NCI-H187 treated with DMSO at 0.1 percent for 48 hours (cell line): Measurements from ENCODE around the gene SEMA6A.
"Not testable (repeated sequence)": the region's sequence is repeated elsewhere in the genome, so short reads cannot be mapped to it uniquely, and the experiment has no call there.

ENCODE experiments used
- DNase-seq: peaks from one replicate; lab custom pipeline; 2025; lab: John Stamatoyannopoulos, UW

Gene SEMA6A

DNA sequence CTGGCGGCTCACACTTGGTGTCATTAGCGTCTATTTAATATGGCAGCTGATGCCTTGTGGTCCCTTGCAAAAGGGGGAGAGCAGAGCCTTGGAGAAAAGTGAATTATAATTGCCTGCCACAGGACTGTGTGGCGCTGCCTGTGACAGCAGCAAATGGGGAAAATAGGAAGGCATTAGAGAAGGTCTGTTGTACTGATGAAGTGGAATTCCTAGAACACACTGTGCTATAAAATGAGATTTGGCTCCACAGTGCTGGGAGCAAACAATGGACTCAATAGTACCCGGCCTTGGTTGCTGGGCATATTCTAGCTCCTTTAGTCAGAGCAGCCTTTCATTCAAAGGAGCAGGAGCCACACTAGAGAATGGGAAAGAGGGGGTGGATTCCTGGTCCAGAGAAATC, 21.3 kb downstream of the SEMA6A start:
- no peak for DNase-seq

GRCh38 chr5:116550082-116550481, 24.5 kb downstream of the SEMA6A start:
- no peak for DNase-seq

- no peak for DNase-seq
These were observed 27.9 kb downstream of the SEMA6A start for GRCh38 chr5:116546743-116547124.

- no peak for DNase-seq
These were observed 28.4 kb downstream of the SEMA6A start for GRCh38 chr5:116546033-116546742.

- DNase-seq: not testable (repeated sequence)
These were observed 29.2 kb downstream of the SEMA6A start for GRCh38 chr5:116545465-116545864.

- DNase-seq: no peak
These were observed 29.9 kb downstream of the SEMA6A start for GRCh38 chr5:116544531-116545241.

DNA sequence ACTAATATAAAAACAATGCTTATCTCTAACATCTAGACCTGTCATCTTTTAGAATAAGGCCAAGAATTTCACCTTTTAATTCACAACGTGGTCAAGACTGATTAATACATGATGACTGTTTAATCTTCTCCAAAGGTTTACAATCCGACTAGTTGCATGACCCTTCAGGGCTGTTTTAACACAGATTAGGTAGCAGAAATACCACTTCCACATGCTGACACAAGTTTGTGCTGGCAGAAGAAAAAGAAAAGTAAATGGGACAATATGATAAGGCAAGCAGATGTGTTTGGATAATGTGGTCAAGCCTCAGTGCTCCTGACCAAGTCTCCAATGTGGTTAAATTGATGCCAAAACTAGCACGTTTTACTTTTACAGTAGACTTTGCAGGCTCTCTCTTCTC, 31.1 kb downstream of the SEMA6A start:
- no peak for DNase-seq

- no peak for DNase-seq
These were observed 32.0 kb downstream of the SEMA6A start for GRCh38 chr5:116542619-116543018.

- no peak for DNase-seq
These were observed 35.4 kb downstream of the SEMA6A start for GRCh38 chr5:116539222-116539621.

GRCh38 chr5:116536316-116537083, 38.1 kb downstream of the SEMA6A start:
- DNase-seq: no peak

GRCh38 chr5:116534964-116535651, 39.5 kb downstream of the SEMA6A start:
- no peak for DNase-seq

GRCh38 chr5:116532762-116533525, 41.7 kb downstream of the SEMA6A start:
- DNase-seq: no peak

- DNase-seq: no peak
These were observed 43.0 kb downstream of the SEMA6A start for GRCh38 chr5:116531635-116532034.

GRCh38 chr5:116531117-116531516, 43.5 kb downstream of the SEMA6A start:
- DNase-seq: no peak

GRCh38 chr5:116530276-116530675, 44.3 kb downstream of the SEMA6A start:
- DNase-seq: no peak

GRCh38 chr5:116529615-116530014, 45.0 kb downstream of the SEMA6A start:
- no peak for DNase-seq

DNA sequence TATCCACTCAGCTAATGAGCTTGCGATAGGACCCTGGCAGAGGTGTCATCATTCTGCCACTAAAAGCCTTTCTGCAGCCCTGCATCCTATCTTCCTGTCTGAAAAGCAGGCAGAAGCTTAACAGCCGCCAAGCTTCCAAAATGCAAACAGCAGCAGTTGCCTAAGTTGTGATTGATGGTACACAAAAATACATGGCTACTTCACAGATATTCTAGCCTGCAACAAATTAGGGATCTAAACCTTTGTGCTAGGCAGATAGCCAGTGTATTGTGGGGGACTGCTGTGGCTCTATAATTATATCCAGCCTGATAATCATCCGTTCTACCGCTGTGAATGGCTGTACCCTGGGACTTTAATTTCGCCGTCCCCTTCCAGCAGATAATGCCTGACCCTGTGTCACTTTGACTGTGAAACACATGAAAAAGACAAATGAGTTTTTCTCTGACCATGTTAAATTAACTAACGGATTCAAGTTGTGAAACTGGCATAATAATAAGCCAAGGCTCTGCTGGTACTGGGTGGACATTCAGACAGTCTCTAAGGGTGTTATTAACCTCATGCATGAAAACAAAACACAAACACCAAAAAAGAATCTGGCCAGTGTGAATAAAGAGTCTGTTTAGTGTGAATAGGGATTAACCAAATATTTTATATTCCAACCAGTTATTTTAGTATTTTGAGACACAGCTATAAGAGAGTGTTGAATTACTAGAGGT, 45.9 kb downstream of the SEMA6A start:
- DNase-seq: no peak

DNA sequence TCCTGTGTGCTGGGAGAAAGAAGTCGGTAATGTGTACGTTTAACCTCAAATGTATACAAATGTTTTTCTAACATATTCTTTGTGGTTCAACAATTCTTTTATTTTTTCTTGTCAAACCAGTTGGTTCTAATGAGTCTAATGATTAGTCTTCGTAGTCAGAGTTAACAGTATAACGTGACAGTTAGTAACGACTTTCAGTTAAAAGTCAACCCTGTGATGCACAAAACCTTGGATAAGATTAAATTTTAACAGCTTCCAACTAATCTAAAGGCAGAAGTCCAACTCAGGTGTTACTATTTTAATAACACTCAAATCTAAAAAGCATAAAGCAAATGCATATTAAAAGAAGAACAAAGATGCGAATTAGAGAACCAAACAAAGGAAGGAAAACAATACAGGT, 47.0 kb downstream of the SEMA6A start:
- no peak for DNase-seq

DNA sequence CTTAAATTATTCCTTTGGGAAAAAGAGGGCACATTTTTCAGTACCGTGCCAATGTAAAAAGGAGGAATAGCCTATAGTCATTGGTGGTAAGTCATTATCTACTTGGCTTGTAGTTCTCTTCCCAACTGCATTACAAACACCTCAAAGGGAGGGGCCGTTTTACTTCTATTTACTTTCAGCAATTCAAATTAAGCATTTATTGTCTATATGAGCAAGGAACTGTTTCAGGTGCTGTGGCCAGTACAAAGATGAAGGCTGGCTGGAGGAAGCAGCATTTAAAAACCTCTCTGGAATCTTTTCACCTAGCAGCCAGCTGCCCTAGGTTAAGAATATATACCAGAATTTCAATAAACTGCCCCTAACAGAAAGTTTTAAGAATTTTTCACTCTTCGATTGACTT, 48.9 kb downstream of the SEMA6A start:
- no peak for DNase-seq

DNA sequence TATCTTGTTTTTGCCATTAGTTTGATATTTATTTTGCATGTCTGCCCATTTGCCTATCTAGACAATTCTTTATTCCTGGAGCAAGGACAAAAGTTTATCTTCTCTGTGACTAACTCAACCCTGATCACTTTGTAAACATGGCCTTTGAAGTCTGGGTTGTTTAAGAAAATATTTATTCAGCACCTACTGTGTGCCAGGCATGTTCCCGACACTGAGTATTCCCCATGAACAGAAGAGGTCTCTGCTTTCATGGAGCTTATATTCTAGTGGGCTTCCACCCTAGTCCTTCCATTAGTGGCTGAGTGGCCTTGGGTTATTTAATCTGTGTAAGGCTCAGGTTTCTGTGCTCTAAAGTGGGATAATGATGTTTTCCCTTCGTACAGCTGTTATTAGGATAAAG, 49.7 kb downstream of the SEMA6A start:
- no peak for DNase-seq
